ENCODE measurements around the gene CRYBA2.

DNA sequence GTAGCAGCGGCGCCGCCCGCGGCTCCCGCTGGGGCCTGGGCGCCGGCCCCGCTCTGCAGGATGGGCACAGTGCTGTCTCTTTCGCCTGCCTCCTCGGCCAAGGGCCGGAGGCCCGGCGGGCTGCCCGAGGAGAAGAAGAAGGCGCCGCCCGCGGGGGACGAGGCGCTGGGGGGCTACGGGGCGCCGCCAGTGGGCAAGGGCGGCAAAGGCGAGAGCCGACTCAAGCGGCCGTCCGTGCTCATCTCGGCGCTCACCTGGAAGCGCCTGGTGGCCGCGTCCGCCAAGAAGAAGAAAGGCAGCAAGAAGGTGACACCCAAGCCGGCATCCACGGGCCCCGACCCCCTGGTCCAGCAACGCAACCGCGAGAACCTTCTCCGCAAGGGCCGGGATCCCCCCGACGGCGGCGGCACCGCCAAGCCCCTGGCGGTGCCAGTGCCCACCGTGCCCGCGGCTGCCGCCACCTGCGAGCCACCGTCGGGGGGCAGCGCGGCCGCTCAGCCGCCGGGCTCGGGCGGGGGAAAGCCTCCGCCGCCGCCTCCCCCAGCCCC lies 33.4 kb downstream of the CRYBA2 start:
- TF ChIP-seq, protein P1, sequence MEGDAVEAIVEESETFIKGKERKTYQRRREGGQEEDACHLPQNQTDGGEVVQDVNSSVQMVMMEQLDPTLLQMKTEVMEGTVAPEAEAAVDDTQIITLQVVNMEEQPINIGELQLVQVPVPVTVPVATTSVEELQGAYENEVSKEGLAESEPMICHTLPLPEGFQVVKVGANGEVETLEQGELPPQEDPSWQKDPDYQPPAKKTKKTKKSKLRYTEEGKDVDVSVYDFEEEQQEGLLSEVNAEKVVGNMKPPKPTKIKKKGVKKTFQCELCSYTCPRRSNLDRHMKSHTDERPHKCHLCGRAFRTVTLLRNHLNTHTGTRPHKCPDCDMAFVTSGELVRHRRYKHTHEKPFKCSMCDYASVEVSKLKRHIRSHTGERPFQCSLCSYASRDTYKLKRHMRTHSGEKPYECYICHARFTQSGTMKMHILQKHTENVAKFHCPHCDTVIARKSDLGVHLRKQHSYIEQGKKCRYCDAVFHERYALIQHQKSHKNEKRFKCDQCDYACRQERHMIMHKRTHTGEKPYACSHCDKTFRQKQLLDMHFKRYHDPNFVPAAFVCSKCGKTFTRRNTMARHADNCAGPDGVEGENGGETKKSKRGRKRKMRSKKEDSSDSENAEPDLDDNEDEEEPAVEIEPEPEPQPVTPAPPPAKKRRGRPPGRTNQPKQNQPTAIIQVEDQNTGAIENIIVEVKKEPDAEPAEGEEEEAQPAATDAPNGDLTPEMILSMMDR (IDR thresholded peaks at IDR 0.05; ENCODE audit: low read length) = no peak
- TF ChIP-seq EZH2 (IDR thresholded peaks at IDR 0.05; ENCODE audit: borderline replicate concordance, low read length) = no peak

Data from OCI-LY1 (cell line).